SK-N-SH (cell line): ENCODE measurements around the gene DOCK10.

ENCODE experiments used
- ELF1 ChIP-seq: IDR thresholded peaks from 2 replicates; pipeline ENCODE4 v1.4.0; 2012
- EP300 ChIP-seq, 2 experiments: IDR thresholded peaks; 2 replicates each; pipeline versions ENCODE4 v1.4.0 to v1.6.1; 2012; ENCODE audit warnings: borderline replicate concordance in 1 of 2, low read depth in 1 of 2, low read length in 1 of 2
- FOXM1 ChIP-seq: IDR thresholded peaks from 2 replicates; pipeline ENCODE4 v1.4.0; 2012; ENCODE audit warnings: low read depth, mild to moderate bottlenecking
- JUND ChIP-seq: IDR thresholded peaks from 2 replicates; pipeline ENCODE4 v1.4.0; 2012
- RAD21 ChIP-seq: IDR thresholded peaks from 2 replicates; pipeline ENCODE4 v1.6.1; 2012; ENCODE audit warnings: mild to moderate bottlenecking, low read length
- TCF12 ChIP-seq: IDR thresholded peaks from 2 replicates; pipeline ENCODE4 v1.4.0; 2012
- TEAD4 ChIP-seq: IDR thresholded peaks from 2 replicates; pipeline ENCODE4 v1.4.0; 2012; ENCODE audit warnings: mild to moderate bottlenecking, borderline replicate concordance; ENCODE audit not compliant: insufficient read depth
- YY1 ChIP-seq: IDR thresholded peaks from 2 replicates; pipeline ENCODE4 v1.4.0; 2012; ENCODE audit warnings: low read depth, mild to moderate bottlenecking
- TF ChIP-seq, protein P1 (sequence below): fragments of 200-600 bp; sonication (generic); IDR thresholded peaks from 2 replicates; pipeline ENCODE4 v1.6.1; 2017; ENCODE audit warnings: antibody characterized with exemption, mild to moderate bottlenecking, moderate library complexity
- TF ChIP-seq, protein P2 (sequence below): IDR thresholded peaks from 2 replicates; pipeline ENCODE4 v1.6.1; 2012; ENCODE audit warnings: mild to moderate bottlenecking, low read depth, low read length, moderate library complexity
- TF ChIP-seq, protein P3 (sequence below): IDR thresholded peaks from 2 replicates; pipeline ENCODE4 v1.4.0; 2012; ENCODE audit warnings: low read depth
- TF ChIP-seq, protein P4 (sequence below): IDR thresholded peaks from 2 replicates; pipeline ENCODE4; 2012
- TF ChIP-seq, protein P5 (sequence below): IDR thresholded peaks from 2 replicates; pipeline ENCODE4 v1.4.0; 2012; ENCODE audit warnings: low read depth, borderline replicate concordance
- TF ChIP-seq, protein P6 (sequence below): fragments of 150-350 bp; IDR thresholded peaks from 2 replicates; pipeline ENCODE4 v1.6.1; 2016; ENCODE audit warnings: mild to moderate bottlenecking, low read depth, low read length

DNA sequence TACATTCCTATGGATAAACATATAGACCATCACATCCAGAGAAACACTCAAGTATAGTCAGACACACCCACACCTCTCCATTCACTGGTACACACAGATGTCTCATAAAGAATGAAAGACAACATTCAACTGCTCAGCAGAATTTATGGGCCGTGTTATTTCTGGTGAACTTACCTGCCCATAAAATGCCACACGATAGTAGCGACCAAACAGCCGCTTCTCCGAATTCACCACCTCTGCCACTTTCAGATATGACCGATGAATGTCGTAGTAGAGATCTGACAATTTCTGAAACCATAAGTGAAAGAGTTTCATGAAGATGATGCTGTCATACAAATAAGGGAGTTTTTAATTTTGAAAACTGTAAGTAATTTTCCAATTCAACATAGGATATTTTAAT is 255.4 kb downstream of the DOCK10 start:
- TF ChIP-seq, protein P1, sequence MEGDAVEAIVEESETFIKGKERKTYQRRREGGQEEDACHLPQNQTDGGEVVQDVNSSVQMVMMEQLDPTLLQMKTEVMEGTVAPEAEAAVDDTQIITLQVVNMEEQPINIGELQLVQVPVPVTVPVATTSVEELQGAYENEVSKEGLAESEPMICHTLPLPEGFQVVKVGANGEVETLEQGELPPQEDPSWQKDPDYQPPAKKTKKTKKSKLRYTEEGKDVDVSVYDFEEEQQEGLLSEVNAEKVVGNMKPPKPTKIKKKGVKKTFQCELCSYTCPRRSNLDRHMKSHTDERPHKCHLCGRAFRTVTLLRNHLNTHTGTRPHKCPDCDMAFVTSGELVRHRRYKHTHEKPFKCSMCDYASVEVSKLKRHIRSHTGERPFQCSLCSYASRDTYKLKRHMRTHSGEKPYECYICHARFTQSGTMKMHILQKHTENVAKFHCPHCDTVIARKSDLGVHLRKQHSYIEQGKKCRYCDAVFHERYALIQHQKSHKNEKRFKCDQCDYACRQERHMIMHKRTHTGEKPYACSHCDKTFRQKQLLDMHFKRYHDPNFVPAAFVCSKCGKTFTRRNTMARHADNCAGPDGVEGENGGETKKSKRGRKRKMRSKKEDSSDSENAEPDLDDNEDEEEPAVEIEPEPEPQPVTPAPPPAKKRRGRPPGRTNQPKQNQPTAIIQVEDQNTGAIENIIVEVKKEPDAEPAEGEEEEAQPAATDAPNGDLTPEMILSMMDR = no peak
- no peak for TF ChIP-seq ELF1
- TF ChIP-seq, protein P2, sequence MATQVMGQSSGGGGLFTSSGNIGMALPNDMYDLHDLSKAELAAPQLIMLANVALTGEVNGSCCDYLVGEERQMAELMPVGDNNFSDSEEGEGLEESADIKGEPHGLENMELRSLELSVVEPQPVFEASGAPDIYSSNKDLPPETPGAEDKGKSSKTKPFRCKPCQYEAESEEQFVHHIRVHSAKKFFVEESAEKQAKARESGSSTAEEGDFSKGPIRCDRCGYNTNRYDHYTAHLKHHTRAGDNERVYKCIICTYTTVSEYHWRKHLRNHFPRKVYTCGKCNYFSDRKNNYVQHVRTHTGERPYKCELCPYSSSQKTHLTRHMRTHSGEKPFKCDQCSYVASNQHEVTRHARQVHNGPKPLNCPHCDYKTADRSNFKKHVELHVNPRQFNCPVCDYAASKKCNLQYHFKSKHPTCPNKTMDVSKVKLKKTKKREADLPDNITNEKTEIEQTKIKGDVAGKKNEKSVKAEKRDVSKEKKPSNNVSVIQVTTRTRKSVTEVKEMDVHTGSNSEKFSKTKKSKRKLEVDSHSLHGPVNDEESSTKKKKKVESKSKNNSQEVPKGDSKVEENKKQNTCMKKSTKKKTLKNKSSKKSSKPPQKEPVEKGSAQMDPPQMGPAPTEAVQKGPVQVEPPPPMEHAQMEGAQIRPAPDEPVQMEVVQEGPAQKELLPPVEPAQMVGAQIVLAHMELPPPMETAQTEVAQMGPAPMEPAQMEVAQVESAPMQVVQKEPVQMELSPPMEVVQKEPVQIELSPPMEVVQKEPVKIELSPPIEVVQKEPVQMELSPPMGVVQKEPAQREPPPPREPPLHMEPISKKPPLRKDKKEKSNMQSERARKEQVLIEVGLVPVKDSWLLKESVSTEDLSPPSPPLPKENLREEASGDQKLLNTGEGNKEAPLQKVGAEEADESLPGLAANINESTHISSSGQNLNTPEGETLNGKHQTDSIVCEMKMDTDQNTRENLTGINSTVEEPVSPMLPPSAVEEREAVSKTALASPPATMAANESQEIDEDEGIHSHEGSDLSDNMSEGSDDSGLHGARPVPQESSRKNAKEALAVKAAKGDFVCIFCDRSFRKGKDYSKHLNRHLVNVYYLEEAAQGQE = no peak
- no peak for TF ChIP-seq RAD21
- no peak for TF ChIP-seq EP300 (IDR thresholded peaks at IDR 0.05; ENCODE audit: borderline replicate concordance in 1 of 2, low read depth in 1 of 2, low read length in 1 of 2)
- TF ChIP-seq, protein P3, sequence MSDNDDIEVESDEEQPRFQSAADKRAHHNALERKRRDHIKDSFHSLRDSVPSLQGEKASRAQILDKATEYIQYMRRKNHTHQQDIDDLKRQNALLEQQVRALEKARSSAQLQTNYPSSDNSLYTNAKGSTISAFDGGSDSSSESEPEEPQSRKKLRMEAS = no peak
- no peak for TF ChIP-seq TCF12
- no peak for TF ChIP-seq JUND
- TF ChIP-seq, protein P4, sequence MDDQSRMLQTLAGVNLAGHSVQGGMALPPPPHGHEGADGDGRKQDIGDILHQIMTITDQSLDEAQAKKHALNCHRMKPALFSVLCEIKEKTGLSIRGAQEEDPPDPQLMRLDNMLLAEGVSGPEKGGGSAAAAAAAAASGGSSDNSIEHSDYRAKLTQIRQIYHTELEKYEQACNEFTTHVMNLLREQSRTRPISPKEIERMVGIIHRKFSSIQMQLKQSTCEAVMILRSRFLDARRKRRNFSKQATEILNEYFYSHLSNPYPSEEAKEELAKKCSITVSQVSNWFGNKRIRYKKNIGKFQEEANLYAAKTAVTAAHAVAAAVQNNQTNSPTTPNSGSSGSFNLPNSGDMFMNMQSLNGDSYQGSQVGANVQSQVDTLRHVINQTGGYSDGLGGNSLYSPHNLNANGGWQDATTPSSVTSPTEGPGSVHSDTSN = no peak
- no peak for TF ChIP-seq FOXM1
- TF ChIP-seq YY1 = no peak
- TF ChIP-seq TEAD4 = no peak
- TF ChIP-seq, protein P5, sequence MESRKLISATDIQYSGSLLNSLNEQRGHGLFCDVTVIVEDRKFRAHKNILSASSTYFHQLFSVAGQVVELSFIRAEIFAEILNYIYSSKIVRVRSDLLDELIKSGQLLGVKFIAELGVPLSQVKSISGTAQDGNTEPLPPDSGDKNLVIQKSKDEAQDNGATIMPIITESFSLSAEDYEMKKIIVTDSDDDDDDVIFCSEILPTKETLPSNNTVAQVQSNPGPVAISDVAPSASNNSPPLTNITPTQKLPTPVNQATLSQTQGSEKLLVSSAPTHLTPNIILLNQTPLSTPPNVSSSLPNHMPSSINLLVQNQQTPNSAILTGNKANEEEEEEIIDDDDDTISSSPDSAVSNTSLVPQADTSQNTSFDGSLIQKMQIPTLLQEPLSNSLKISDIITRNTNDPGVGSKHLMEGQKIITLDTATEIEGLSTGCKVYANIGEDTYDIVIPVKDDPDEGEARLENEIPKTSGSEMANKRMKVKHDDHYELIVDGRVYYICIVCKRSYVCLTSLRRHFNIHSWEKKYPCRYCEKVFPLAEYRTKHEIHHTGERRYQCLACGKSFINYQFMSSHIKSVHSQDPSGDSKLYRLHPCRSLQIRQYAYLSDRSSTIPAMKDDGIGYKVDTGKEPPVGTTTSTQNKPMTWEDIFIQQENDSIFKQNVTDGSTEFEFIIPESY = no peak
- TF ChIP-seq, protein P6, sequence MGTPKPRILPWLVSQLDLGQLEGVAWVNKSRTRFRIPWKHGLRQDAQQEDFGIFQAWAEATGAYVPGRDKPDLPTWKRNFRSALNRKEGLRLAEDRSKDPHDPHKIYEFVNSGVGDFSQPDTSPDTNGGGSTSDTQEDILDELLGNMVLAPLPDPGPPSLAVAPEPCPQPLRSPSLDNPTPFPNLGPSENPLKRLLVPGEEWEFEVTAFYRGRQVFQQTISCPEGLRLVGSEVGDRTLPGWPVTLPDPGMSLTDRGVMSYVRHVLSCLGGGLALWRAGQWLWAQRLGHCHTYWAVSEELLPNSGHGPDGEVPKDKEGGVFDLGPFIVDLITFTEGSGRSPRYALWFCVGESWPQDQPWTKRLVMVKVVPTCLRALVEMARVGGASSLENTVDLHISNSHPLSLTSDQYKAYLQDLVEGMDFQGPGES = no peak
